ENCODE measurements around the gene MSX2. TPM values are rescaled to one million over a fixed set of nuclear protein-coding genes. Genes with fewer than 3 reads are reported as not detected.

MSX2 gene
- total and polyA plus RNA-seq, 2 of the 8 experiments (the other 6 are each of a cell fraction or from before 2014, with no cell fraction given), result 0.24 to 0.47 TPM

- Histone ChIP-seq H2BK15ac (ENCODE audit: low read length) (no peak overlapping the region), H3K14ac (ENCODE audit: insufficient read length) (no peak overlapping the region), H3K4me3 (ENCODE audit: extremely low read depth in 1 of 4, insufficient read depth in 2 of 4, low read depth in 3 of 4, low read length in 4 of 4) (no peak overlapping the region), H3K27ac (ENCODE audit: low read depth, low read length) (no peak overlapping the region), H3K4ac (replicated peaks; ENCODE audit: insufficient read length, low read depth, low read length) (no peak overlapping the region), H2AK5ac (ENCODE audit: low read depth, low read length) (no peak overlapping the region), H3K79me1 (ENCODE audit: low read depth, low read length) (no peaks in the 10 kb centered on the region), H3K4me1 (replicated peaks in 1 of 4; ENCODE audit: control insufficient read depth in 3 of 4, insufficient read depth in 4 of 4, low read length in 3 of 4) (peaks cover 6 to 22% (median 10%) of the 10 kb centered on the region in 4 experiments), H4K5ac (ENCODE audit: insufficient read length, low read depth, low read length) (no peak overlapping the region), H3K18ac (ENCODE audit: extremely low read depth, low read length) (no peak overlapping the region), H3K79me2 (ENCODE audit: control insufficient read depth in 1 of 2, insufficient read depth in 2 of 2, low read length in 2 of 2) (no peaks in the 10 kb centered on the region), H4K8ac (ENCODE audit: extremely low read depth, insufficient read depth, low read length) (no peak overlapping the region), H3K23ac (ENCODE audit: insufficient read length) (no peak overlapping the region), H3K23me2 (ENCODE audit: low read depth, low read length) (peaks cover 15% of the 10 kb centered on the region), H4K91ac (replicated peaks; ENCODE audit: insufficient read length, low read length) (no peak overlapping the region), H2AFZ (ENCODE audit: low read length) (no peak overlapping the region), H3K4me2 (ENCODE audit: insufficient read depth in 1 of 2, low read depth in 2 of 2, low read length in 2 of 2) (no peak overlapping the region), H3K27me3 (replicated peaks in 1 of 4; ENCODE audit: control insufficient read depth in 3 of 4, extremely low read depth in 1 of 4, insufficient read depth in 3 of 4, low read length in 3 of 4) (peaks cover 34 to 55% (median 54%) of the 10 kb centered on the region in 4 experiments), H2BK120ac (replicated peaks; ENCODE audit: low read depth, low read length) (no peak overlapping the region), H3K9me3 (ENCODE audit: insufficient read depth in 2 of 2, low read depth in 1 of 2, low read length in 1 of 2) (no peaks in the 10 kb centered on the region), H3K9ac (replicated peaks in 1 of 4; ENCODE audit: extremely low read depth in 1 of 4, low read depth in 3 of 4, low read length in 3 of 4) (no peak overlapping the region), H2BK5ac (ENCODE audit: low read depth, low read length) (no peak overlapping the region), H2BK12ac (ENCODE audit: low read depth, low read length) (no peak overlapping the region), H4K20me1 (replicated peaks in 1 of 2; ENCODE audit: control insufficient read depth in 1 of 2, insufficient read depth in 2 of 2, low read length in 2 of 2) (peaks cover 6 to 8% of the 10 kb centered on the region in 2 experiments), H2BK20ac (ENCODE audit: low read length) (no peak overlapping the region), H3K36me3 (ENCODE audit: control insufficient read depth in 2 of 4, insufficient read depth in 4 of 4, low read length in 3 of 4) (no peaks in the 10 kb centered on the region), H3K56ac (replicated peaks; ENCODE audit: insufficient read length, low read depth, low read length) (no peak overlapping the region)
- ChIA-PET CTCF (ENCODE audit: partially characterized antibody) (interaction anchor here (1.2 to 1.3 kb wide), 2 partner anchors 10 to 18 kb away, joined by 3 to 5 read pairs; no protein-coding TSS in a partner anchor), POLR2A (ENCODE audit: partially characterized antibody) (no interaction called here)
- WGBS, 2 experiments (ENCODE audit: extremely low coverage in 1 of 2, insufficient coverage in 1 of 2, insufficient read length in 1 of 2, insufficient replicate concordance in 2 of 2, low coverage in 1 of 2, low lambda C conversion rate in 2 of 2, missing lambda C conversion rate in 1 of 2), result 62% methylated on average over 5 of the region's 5 CpGs; no CpG with 5 or more reads in 1 of the 2 experiments
- TF ChIP-seq E2F6 (IDR thresholded peaks at IDR 0.05) (no peak), BCL11A (IDR thresholded peaks at IDR 0.05; ENCODE audit: low read depth in 2 of 2, low read length in 2 of 2) (no peak), RAD21 (IDR thresholded peaks at IDR 0.05 in 1 of 2, conservative IDR thresholded peaks at IDR 0.05 in 1 of 2; ENCODE audit: low read depth in 2 of 2, low read length in 2 of 2) (no peak)
- FAIRE-seq, result no peak
- DNase-seq (ENCODE audit: low read depth in 1 of 2, low spot score in 2 of 2), result no peak
These were observed 6.4 kb upstream of the MSX2 start for GRCh38 chr5:174717826-174718455.
